HG02759 (cell line): ENCODE measurements around the gene PRSS48.
"Not testable (repeated sequence)": the region's sequence is repeated elsewhere in the genome, so short reads cannot be mapped to it uniquely, and the experiment has no call there.

Experiments
- ATAC-seq: cut with Tn5 transposase; IDR thresholded peaks from one replicate; pipeline ENCODE4 v1.9.1; 2021; ENCODE audit warnings: mild to moderate bottlenecking, moderate library complexity; ENCODE audit not compliant: unreplicated experiment

The PRSS48 gene

DNA sequence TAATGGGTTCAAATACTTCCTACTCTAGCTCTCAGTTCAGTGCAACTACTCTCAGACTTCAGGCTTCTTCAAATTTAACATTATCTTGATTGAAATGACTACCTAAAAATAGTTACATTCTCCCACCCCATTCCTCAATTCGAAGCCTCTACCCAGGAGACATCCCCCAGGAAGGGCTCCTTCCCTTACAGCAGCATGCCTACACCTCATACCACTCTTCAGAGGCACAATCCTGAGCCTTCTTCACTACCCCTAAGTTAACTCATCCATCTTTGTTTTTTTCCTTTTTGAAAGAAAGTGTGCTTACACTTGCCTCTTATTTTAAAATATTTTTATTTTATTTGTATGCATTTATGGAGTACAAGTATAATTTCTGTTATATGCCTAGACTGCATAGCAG lies 17.2 kb upstream of the PRSS48 start:
- ATAC-seq: no peak

DNA sequence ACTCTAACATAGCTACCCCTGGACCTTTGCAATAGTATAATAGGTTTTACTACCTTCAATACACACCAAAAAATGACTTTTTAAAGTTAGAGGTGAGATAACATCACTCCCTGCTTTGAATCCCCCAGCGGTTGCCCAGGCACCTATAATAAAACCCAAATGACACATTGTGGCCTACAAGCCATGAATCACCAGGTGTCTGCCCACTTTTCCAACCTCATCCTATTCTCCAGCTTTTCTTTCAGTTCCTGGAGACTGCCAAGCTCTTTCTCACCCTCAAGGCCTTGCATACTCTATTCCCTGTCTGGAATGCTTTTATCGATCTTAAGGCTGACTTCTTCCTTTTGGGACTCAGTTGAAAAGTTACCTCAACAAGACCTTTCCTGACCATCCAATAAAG lies 16.4 kb upstream of the PRSS48 start:
- ATAC-seq: no peak

DNA sequence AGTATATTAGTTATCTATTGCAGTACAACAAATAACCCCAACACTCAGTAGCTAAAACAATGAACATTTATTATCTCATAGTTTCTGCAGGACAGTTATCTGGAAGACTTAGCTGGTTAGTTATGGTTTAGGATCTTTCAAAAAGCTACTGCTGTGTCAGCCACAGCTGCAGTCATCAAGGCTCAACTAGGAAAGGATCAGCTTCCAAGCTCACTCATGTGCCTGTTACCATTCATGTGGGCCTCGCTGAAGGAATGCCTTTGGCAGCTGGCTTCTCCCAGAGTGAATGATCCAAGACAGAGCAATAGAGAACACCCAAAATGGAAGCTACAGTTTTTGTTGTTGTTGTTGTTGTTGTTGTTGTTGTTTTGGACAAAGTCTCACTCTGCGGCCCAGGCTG lies 13.5 kb upstream of the PRSS48 start:
- no peak for ATAC-seq

DNA sequence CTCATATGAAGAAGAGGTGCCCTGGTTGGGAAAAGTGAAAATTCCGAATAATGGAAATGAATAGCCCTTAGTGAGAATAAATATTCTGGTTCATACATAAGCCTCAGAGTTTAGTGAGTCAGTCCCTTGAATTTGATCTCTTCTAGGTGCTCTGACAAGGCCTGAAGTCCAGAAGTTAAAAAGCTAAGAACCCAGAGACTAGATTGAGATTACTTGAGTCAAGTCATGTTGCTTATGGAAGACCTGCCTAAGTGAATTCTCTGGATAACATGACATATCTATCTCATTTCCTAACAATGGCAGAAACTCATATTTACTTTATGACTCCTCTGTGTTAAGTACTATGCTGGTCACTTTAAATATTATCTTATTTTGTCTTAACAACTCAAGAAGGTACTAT lies 10.5 kb upstream of the PRSS48 start:
- no peak for ATAC-seq

DNA sequence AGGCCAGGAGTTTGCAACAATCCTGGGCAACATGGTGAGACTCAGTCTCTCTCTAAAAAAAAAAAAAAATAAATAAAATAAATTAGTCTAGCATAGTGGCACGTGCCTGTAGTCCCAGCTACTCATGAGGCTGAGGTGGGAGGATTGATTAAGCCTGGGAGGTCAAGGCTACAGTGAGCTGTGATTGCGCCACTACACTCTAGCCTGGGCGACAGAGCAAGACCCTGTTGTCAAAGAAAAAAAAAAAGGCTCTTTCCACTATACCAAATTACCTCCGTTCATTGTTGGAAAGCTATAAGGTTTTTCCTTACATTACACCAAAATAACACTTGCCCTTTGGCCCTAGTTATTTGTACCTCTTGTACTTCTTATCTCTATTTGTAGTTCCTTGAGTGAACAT lies 9.9 kb upstream of the PRSS48 start:
- ATAC-seq: no peak

DNA sequence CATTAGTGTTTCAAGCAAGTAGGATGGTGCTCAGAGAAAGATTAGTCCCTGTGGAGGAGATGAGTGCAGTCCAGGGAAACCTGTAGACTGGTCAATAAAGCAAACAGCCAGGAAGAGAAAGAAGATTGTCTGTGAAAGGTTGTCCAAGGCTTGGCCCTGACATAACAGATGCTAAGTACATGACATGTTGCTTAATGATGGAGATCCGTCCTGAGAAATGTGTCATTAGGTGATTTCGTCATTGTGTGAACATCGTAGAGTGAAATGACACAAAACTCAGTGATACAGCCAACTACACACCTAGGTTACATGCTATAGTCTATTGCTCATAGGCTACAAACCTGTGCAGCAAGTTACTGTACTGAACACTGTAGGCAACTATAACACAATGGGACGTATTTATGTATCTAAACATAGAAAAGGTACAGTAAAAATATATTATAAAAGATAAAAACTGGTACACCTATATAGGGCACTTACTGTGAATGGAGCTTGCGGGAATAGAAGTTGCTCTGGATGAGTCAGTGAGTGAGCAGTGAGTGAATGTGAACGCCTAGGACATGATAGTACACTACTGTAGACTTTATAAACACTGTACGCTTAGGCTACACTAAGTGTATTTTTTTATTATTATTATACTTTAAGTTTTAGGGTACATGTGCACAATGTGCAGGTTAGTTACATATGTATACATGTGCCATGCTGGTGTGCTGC lies 9.0 kb upstream of the PRSS48 start:
- ATAC-seq: no peak

DNA sequence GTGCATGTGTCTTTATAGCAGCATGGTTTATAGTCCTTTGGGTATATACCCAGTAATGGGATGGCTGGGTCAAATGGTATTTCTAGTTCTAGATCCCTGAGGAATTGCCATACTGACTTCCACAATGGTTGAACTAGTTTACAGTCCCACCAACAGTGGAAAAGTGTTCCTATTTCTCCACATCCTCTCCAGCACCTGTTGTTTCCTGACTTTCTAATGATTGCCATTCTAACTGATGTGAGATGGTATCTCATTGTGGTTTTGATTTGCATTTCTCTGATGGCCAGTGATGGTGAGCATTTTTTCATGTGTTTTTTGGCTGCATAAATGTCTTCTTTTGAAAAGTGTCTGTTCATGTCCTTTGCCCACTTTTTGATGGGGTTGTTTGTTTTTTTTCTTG lies 8.1 kb upstream of the PRSS48 start:
- ATAC-seq: not testable (repeated sequence)

DNA sequence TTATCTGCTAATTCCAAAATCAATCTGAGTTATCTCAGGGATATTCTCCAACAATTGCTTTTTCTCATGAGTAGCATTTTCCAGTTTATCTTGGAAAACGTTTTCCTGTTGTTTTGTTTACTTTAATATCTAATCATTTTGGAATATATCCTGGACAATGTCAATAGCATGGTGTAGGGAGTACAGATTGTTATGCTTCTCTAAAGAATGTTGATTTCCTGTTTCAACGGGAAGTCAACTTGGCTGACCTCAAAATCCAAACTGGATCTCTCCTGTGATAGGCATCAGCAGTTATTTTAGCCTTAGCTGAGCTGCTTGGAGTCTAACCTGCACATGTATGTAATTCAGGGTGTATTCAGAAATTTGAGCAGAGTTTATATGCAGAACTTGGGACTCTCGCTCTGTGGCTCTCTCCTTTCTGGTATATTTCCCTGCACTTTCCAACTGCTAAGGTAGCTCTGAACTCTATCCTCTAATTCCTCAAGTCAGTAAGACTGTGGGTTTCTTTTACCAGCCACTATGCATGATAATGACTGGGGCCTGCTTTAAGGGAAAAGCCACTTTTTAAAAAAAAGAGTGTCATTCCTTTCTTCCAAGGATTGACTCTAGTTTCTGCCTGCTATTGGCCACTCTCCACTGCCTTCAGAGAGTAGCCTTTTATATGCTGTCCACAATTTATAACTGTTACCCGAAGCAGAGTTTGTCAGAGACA lies 7.7 kb downstream of the PRSS48 start:
- ATAC-seq: no peak

DNA sequence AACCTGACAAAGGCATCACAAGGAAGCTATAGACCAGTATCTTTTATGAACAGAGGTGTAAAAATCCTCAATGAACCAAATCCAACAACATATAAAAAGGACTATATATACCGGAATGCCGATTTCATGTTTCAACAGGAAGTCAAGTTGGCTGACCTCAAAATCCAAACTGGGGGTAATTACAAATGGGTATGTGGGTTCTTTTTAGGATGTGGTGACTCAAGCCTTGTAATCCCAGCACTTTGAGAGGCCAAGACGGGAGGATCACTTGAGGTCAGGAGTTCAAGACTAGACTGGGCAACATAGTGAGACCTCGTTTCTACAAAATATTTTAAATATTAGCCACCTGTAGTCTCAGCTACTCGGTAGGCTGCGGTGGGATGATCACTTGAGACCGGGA lies 10.4 kb downstream of the PRSS48 start:
- no peak for ATAC-seq

DNA sequence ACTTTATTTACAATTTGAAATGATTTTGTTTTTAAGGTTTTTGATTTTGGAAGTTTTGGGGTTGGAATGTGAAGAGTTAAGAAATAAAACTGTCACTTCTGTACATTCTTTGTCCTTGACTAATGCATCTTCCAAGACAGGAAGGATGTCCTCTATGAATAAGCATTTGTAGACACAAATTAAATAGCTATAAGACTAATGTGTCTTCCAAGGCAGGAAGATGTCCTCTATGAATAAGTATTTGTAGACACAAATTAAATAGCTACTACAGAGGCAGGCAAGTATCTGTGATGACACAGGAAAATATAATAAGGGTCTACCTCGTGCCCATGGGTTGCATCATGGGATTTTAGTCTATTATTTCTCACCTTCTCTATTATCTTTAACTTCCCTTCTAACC lies 14.5 kb downstream of the PRSS48 start:
- ATAC-seq: no peak

DNA sequence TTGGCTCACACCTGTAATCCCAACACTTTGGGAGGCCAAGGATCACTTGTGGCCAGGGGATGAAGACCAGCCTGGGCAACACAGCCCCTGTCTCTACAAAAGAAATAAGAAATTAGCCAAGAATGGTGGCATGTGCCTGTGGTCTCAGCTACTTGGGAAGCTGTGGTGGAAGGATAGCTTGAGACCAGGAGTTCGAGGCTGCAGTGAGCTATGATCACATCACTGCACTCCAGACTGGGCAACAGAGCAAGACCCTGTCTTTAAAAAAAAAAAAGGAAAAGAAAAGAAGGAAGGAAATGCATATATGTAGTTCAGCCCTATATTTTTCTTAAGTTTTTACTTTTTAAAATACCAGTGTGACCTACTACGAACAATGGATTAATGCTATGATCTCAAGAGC lies 15.1 kb downstream of the PRSS48 start:
- ATAC-seq: no peak

DNA sequence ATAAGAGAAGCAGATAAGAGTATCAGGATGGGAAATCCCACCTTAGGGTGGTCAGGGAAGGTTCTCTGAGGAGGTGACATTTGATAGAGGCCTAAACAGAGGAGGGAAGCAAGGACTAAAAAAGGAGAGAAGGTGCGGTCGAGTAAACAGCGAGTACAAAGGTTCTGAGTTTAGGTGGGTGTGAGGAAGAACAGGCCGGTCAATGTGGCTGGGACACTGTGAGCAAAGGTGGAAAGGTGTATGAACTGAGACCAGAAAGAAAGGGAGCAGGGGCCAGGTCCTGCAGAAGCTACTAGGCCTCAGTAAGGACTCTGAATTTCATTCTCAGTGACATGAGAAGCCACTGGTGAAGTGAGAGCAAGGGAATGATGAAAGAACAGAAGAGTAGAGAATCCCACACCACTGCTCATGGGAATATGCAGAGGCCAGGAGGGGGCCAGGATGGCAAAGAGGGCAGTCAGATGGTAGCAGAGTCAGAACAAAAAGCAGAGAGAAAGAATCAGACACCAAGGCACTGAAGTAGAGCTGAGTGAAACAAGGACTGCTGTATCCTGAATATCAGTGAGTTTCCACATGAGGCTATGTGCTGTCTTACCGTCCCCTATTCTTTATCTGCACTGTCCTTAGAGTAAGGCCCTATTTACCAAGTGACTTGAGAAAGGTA lies 18.0 kb downstream of the PRSS48 start:
- no peak for ATAC-seq

DNA sequence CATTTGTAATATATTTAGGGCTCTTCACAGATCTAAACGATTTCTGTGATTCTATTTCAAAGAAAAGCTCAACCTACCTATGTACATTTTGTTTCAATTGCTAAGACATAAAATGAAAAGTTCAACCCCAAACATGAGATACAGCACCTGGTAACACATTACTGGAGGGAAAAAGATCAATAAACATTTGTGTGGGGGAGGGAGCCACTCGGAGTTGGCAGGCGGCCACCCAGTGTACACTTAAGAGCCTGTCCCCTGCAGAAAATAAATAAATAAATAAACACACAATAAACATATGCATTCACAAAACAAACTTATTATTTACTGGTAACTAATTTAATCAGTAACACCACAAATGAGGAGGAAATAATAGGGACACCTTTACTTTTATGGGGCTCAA lies 19.3 kb downstream of the PRSS48 start:
- ATAC-seq: no peak

DNA sequence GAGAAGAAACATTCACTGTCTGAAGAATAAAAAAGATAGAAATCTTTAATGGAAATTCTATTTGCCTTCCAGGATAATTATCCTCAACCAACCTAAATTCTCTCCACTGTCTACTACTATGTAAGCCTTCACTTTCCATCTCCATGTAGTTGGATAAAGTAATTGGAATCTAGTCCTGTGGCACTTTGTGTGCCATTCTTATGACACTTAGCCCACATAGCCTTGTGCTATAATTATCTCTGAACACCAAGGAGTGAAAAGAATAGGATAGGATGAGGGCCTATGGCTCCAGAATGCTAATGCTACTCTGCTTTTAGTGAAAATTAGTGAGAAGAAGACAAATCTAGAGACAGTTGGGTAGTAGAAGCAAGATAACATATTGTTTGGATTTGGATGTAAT lies 20.2 kb downstream of the PRSS48 start:
- ATAC-seq: no peak

DNA sequence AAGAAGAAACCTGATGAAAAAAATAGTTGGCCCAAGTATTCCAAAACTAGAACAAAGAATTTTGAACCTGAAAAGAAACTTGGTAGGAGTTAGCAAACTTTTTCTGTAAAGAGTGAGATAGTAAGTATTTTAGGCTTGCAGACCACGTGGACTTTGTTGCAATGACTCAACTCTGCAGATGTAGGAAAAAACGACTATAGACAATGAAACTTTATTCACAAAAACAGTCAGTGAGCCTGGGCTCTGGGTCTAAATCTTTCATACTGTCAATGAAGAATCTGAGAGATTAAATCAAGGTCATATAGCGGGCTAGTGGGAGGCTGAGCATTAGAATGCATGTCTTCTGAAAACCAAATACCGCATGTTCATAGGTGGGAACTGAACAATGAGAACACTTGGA lies 25.5 kb downstream of the PRSS48 start:
- ATAC-seq: no peak

DNA sequence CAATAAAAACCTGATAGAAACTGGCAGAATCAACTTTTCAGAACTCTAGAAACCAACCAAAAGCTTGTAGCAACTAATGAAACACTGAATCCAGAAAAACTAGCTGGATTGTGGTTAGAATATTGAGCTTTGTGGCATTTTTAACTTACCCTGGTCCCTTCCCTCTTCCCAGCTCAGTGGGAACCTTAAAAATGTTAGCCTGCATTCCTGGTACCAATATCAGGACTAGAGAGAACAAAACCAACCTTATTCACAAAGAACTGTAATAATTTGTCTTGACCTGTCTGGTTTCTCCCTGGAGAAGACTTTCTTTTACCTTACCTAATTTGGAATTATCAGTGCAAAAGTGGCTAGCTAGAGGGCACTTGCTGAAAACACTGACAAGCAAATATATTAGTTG lies 27.3 kb downstream of the PRSS48 start:
- ATAC-seq: no peak

DNA sequence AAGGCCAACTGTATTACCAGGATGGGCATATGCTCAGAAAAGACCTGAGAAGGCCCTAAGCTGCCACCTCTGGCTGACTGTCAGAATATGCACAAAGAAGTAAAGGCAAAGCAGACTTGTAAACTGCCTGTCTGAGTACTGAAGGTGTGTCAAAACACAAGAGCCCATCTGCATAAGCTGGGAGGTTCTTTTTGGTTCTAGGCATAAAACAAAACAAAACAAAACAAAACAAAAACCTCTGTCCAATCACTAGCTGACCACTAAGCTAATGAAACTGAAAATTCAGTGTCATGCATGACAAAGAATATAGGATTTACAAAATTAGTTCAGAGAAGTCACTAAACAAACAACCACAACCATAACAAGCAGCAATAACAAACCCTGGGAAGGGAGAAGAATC lies 27.8 kb downstream of the PRSS48 start:
- peak; percentile 56 for ATAC-seq

DNA sequence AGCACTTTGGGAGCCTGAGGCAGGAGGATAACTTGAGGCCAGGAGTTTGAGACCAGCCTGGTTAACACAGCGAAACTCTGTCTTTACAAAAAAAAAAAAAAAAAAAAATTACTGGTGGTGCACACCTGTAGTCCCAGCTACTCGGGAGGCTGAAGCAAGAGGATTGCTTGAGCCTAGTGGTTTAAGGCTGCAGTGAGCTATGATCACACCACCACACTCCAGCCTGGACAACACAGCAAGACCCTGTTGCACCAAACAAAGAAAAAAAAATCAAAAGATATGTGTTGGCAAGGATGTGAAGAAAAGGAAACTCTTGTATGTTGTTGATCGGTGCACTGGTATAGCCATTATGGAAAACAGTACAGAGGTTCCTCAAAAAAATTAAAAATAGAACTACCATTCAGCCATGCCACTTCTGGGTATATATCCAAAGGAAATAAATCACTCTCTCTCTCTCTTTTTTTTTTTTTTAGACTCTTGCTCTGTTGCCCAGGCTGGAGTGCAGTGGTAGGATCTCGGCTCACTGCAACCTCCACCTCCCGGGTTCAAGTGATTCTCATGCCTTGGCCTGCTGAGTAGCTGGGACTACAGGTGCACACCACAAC lies 33.3 kb downstream of the PRSS48 start:
- ATAC-seq: no peak

DNA sequence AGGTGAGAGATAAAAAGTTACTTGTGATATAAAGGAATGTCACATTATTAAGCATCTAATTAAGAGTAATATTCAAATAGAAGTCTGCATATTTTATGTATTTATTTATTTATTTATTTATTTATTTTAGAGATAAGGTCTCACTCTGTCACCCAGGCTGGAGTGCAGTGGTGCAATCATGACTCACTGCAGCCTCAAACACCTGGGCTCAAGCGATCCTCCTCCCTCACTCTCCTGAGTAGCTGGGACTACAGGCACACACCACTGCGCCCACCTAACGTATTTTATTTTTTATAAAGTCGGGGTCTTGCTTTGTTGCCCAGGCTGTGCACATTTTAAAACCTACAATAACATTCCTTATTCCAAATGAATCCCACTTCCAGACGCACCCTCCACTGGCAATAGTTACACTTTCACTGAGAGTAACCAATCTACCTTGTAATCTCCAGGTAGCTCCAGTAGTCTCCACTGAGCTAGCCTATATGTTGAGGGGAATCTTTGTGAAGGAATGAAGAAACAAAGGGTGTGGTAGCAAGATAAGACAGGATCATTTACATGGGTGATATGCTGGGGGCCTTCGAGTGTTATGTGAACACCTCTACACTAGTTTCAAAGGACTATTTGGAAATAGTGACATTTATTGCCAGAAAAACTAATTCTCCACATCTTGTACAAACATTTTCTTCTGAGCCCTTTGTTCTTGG lies 36.5 kb downstream of the PRSS48 start:
- ATAC-seq: no peak

DNA sequence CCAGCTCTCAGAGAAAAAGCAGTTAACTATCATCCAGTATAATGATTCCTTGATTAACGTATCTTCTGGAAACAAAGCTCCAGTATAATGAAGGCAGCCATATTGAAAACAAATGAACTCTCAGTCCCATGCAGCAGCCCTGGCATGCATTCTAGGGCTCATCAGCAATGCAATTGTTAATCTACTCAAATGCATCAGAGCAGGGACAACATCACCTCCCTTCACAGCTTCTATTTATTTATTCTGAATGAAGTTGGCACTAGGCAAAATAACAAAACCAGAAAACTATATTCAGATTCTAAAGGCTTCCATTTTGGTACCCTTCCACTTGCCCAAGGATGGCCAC lies 37.0 kb downstream of the PRSS48 start:
- ATAC-seq: no peak

DNA sequence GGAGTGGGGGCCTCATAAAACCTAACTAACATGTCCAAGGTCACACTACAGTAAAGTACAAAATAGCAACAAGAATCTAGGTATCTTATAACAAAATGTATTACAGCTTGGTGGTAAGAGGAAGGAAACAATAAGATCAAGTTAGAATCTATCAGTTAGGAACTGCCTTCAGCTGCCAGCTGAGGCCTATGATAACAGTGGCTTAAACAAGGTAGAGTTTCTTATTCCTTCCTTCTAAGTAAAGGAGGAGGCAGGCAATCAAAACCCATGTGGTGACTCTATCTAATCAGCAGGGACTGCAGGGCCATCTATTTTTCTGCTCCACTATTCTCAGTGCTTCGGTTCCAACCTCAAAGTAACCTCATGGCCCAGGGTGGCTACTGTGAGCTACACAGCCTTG lies 37.5 kb downstream of the PRSS48 start:
- ATAC-seq: no peak
